ENCODE results near the gene NBEA.
"Not testable (repeated sequence)": the region's sequence is repeated elsewhere in the genome, so short reads cannot be mapped to it uniquely, and the experiment has no call there.

Gene NBEA

GRCh38 chr13:35643625-35644024 lies 701.6 kb downstream of the NBEA start:
- no peaks in the 10 kb centered on the region for H3K79me2 ChIP-seq (ENCODE audit: control insufficient read depth, insufficient read depth, low read length, unreplicated experiment)
- H3K4me3 ChIP-seq (ENCODE audit: low read depth, low read length), result no peak overlapping the region
- no peak overlapping the region for H3K27ac ChIP-seq (ENCODE audit: low read depth, low read length)
- no peak overlapping the region for H2AFZ ChIP-seq (ENCODE audit: low read length, unreplicated experiment)
- H3K4me1 ChIP-seq (ENCODE audit: control insufficient read depth, insufficient read depth, low read length, unreplicated experiment), result no peaks in the 10 kb centered on the region
- H3K27me3 ChIP-seq (ENCODE audit: insufficient read depth, low read length), result no peaks in the 10 kb centered on the region
- no peaks in the 10 kb centered on the region for H3K36me3 ChIP-seq (ENCODE audit: insufficient read depth, low read length)

GRCh38 chr13:35646056-35646774 lies 704.1 kb downstream of the NBEA start:
- Histone ChIP-seq H3K36me3 (ENCODE audit: insufficient read depth, low read length) (no peaks in the 10 kb centered on the region), H3K4me1 (ENCODE audit: control insufficient read depth, insufficient read depth, low read length, unreplicated experiment) (no peaks in the 10 kb centered on the region), H3K27ac (ENCODE audit: low read depth, low read length) (no peak overlapping the region)

GRCh38 chr13:35648201-35648600 lies 706.1 kb downstream of the NBEA start:
- peak overlapping the region; percentile 12 for H2AFZ ChIP-seq (ENCODE audit: low read length, unreplicated experiment)
- H3K79me2 ChIP-seq (ENCODE audit: control insufficient read depth, insufficient read depth, low read length, unreplicated experiment), result no peaks in the 10 kb centered on the region
- H3K4me3 ChIP-seq (ENCODE audit: low read depth, low read length), result no peak overlapping the region
- H3K36me3 ChIP-seq (ENCODE audit: insufficient read depth, low read length), result no peaks in the 10 kb centered on the region
- no peaks in the 10 kb centered on the region for H3K4me1 ChIP-seq (ENCODE audit: control insufficient read depth, insufficient read depth, low read length, unreplicated experiment)
- H3K27ac ChIP-seq (ENCODE audit: low read depth, low read length), result no peak overlapping the region
- no peaks in the 10 kb centered on the region for H3K27me3 ChIP-seq (ENCODE audit: insufficient read depth, low read length)

More at GRCh38 chr13:35646056-35646774, 704.1 kb downstream of the NBEA start:
- no peaks in the 10 kb centered on the region for H3K27me3 ChIP-seq (ENCODE audit: insufficient read depth, low read length)
- H3K4me3 ChIP-seq (ENCODE audit: low read depth, low read length), result no peak overlapping the region
- H2AFZ ChIP-seq (ENCODE audit: low read length, unreplicated experiment), result no peak overlapping the region
- H3K79me2 ChIP-seq (ENCODE audit: control insufficient read depth, insufficient read depth, low read length, unreplicated experiment), result no peaks in the 10 kb centered on the region

GRCh38 chr13:35649162-35649561 lies 707.1 kb downstream of the NBEA start:
- no peaks in the 10 kb centered on the region for H3K27me3 ChIP-seq (ENCODE audit: insufficient read depth, low read length)
- no peaks in the 10 kb centered on the region for H3K4me1 ChIP-seq (ENCODE audit: control insufficient read depth, insufficient read depth, low read length, unreplicated experiment)
- H3K79me2 ChIP-seq (ENCODE audit: control insufficient read depth, insufficient read depth, low read length, unreplicated experiment), result no peaks in the 10 kb centered on the region
- H3K4me3 ChIP-seq (ENCODE audit: low read depth, low read length), result no peak overlapping the region
- H3K36me3 ChIP-seq (ENCODE audit: insufficient read depth, low read length), result no peaks in the 10 kb centered on the region
- no peak overlapping the region for H3K27ac ChIP-seq (ENCODE audit: low read depth, low read length)
- no peak overlapping the region for H2AFZ ChIP-seq (ENCODE audit: low read length, unreplicated experiment)

- Histone ChIP-seq H3K4me3 (ENCODE audit: low read depth, low read length) (no peak overlapping the region), H2AFZ (ENCODE audit: low read length, unreplicated experiment) (no peak overlapping the region), H3K27ac (ENCODE audit: low read depth, low read length) (no peak overlapping the region), H3K79me2 (ENCODE audit: control insufficient read depth, insufficient read depth, low read length, unreplicated experiment) (no peaks in the 10 kb centered on the region), H3K36me3 (ENCODE audit: insufficient read depth, low read length) (no peaks in the 10 kb centered on the region), H3K27me3 (ENCODE audit: insufficient read depth, low read length) (no peaks in the 10 kb centered on the region), H3K4me1 (ENCODE audit: control insufficient read depth, insufficient read depth, low read length, unreplicated experiment) (no peaks in the 10 kb centered on the region)
Measured at GRCh38 chr13:35659796-35660195, 717.7 kb downstream of the NBEA start.

- Histone ChIP-seq H3K79me2 (ENCODE audit: control insufficient read depth, insufficient read depth, low read length, unreplicated experiment) (no peaks in the 10 kb centered on the region), H3K4me1 (ENCODE audit: control insufficient read depth, insufficient read depth, low read length, unreplicated experiment) (no peaks in the 10 kb centered on the region), H2AFZ (ENCODE audit: low read length, unreplicated experiment) (no peak overlapping the region), H3K36me3 (ENCODE audit: insufficient read depth, low read length) (no peaks in the 10 kb centered on the region), H3K4me3 (ENCODE audit: low read depth, low read length) (no peak overlapping the region), H3K27me3 (ENCODE audit: insufficient read depth, low read length) (no peaks in the 10 kb centered on the region), H3K27ac (ENCODE audit: low read depth, low read length) (no peak overlapping the region)
Measured at GRCh38 chr13:35664747-35665146, 722.7 kb downstream of the NBEA start.

- Histone ChIP-seq H3K27ac (ENCODE audit: low read depth, low read length) (no peak overlapping the region), H3K4me1 (ENCODE audit: control insufficient read depth, insufficient read depth, low read length, unreplicated experiment) (no peaks in the 10 kb centered on the region), H3K4me3 (ENCODE audit: low read depth, low read length) (no peak overlapping the region), H3K79me2 (ENCODE audit: control insufficient read depth, insufficient read depth, low read length, unreplicated experiment) (no peaks in the 10 kb centered on the region), H3K36me3 (ENCODE audit: insufficient read depth, low read length) (no peaks in the 10 kb centered on the region), H3K27me3 (ENCODE audit: insufficient read depth, low read length) (no peaks in the 10 kb centered on the region), H2AFZ (ENCODE audit: low read length, unreplicated experiment) (no peak overlapping the region)
Measured at GRCh38 chr13:35669321-35669720, 727.3 kb downstream of the NBEA start.

GRCh38 chr13:35672611-35673010 lies 730.5 kb downstream of the NBEA start:
- H3K27ac ChIP-seq (ENCODE audit: low read depth, low read length), result no peak overlapping the region
- H3K27me3 ChIP-seq (ENCODE audit: insufficient read depth, low read length), result no peaks in the 10 kb centered on the region
- H3K36me3 ChIP-seq (ENCODE audit: insufficient read depth, low read length), result no peaks in the 10 kb centered on the region
- H3K4me3 ChIP-seq (ENCODE audit: low read depth, low read length), result no peak overlapping the region
- H3K4me1 ChIP-seq (ENCODE audit: control insufficient read depth, insufficient read depth, low read length, unreplicated experiment), result no peaks in the 10 kb centered on the region
- no peak overlapping the region for H2AFZ ChIP-seq (ENCODE audit: low read length, unreplicated experiment)
- no peaks in the 10 kb centered on the region for H3K79me2 ChIP-seq (ENCODE audit: control insufficient read depth, insufficient read depth, low read length, unreplicated experiment)

GRCh38 chr13:35675651-35676050 lies 733.6 kb downstream of the NBEA start:
- H3K4me3 ChIP-seq (ENCODE audit: low read depth, low read length), result no peak overlapping the region
- no peaks in the 10 kb centered on the region for H3K36me3 ChIP-seq (ENCODE audit: insufficient read depth, low read length)
- no peak overlapping the region for H3K27ac ChIP-seq (ENCODE audit: low read depth, low read length)
- H3K4me1 ChIP-seq (ENCODE audit: control insufficient read depth, insufficient read depth, low read length, unreplicated experiment), result no peaks in the 10 kb centered on the region
- H3K27me3 ChIP-seq (ENCODE audit: insufficient read depth, low read length), result no peaks in the 10 kb centered on the region
- no peak overlapping the region for H2AFZ ChIP-seq (ENCODE audit: low read length, unreplicated experiment)
- no peaks in the 10 kb centered on the region for H3K79me2 ChIP-seq (ENCODE audit: control insufficient read depth, insufficient read depth, low read length, unreplicated experiment)

GRCh38 chr13:35677863-35678262 lies 735.8 kb downstream of the NBEA start:
- H3K36me3 ChIP-seq (ENCODE audit: insufficient read depth, low read length); H3K79me2 ChIP-seq (ENCODE audit: control insufficient read depth, insufficient read depth, low read length, unreplicated experiment); H3K4me1 ChIP-seq (ENCODE audit: control insufficient read depth, insufficient read depth, low read length, unreplicated experiment); H3K4me3 ChIP-seq (ENCODE audit: low read depth, low read length); H3K27ac ChIP-seq (ENCODE audit: low read depth, low read length); H2AFZ ChIP-seq (ENCODE audit: low read length, unreplicated experiment); H3K27me3 ChIP-seq (ENCODE audit: insufficient read depth, low read length): not testable (repeated sequence)

- H3K27me3 ChIP-seq (ENCODE audit: insufficient read depth, low read length), result no peaks in the 10 kb centered on the region; the same call in 1 of the 2 replicates
- H3K4me3 ChIP-seq (ENCODE audit: low read depth, low read length), result no peak overlapping the region
- H3K79me2 ChIP-seq (ENCODE audit: control insufficient read depth, insufficient read depth, low read length, unreplicated experiment), result no peaks in the 10 kb centered on the region
- H3K4me1 ChIP-seq (ENCODE audit: control insufficient read depth, insufficient read depth, low read length, unreplicated experiment), result no peaks in the 10 kb centered on the region
- H2AFZ ChIP-seq (ENCODE audit: low read length, unreplicated experiment), result no peak overlapping the region
- H3K36me3 ChIP-seq (ENCODE audit: insufficient read depth, low read length), result no peaks in the 10 kb centered on the region
- no peak overlapping the region for H3K27ac ChIP-seq (ENCODE audit: low read depth, low read length)
Measured at GRCh38 chr13:35681685-35682084, 739.6 kb downstream of the NBEA start.
